Gastrocnemius medialis (tissue), 4 donors: ENCODE measurements around the gene EXOC6.

ENCODE experiments used
- CTCF ChIP-seq, 5 experiments: fragments of 450-650 bp in 3 of 5; fragments of 200-600 bp in 2 of 5; sonication (generic) in 2 of 5; IDR thresholded peaks in 4 of 5; conservative IDR thresholded peaks in 1 of 5; 1 replicate in 4 of 5; 2 replicates in 1 of 5; pipeline ENCODE4 v1.5.1; 2016 to 2019; ENCODE audit warnings: antibody characterized with exemption in 5 of 5, mild to moderate bottlenecking in 3 of 5, moderate library complexity in 3 of 5
- POLR2A ChIP-seq, 2 donors: fragments of 450-650 bp; IDR thresholded peaks; one replicate each; pipeline ENCODE4 v1.6.1; 2017; ENCODE audit warnings: antibody characterized with exemption in 2 of 2, mild to moderate bottlenecking in 2 of 2, moderate library complexity in 2 of 2

- no peak for TF ChIP-seq CTCF (IDR thresholded peaks at IDR 0.05 in 4 of 5, conservative IDR thresholded peaks at IDR 0.05 in 1 of 5)
- TF ChIP-seq POLR2A (IDR thresholded peaks at IDR 0.05): no peak
Measured at GRCh38 chr10:93076871-93077270, 228.6 kb downstream of the EXOC6 start.
